GM21723 (cell line): Measurements from ENCODE around the gene AGTPBP1.

ENCODE experiments used
- ATAC-seq: cut with Tn5 transposase; IDR thresholded peaks from one replicate; pipeline ENCODE4 v1.9.1; 2021; ENCODE audit warnings: mild to moderate bottlenecking, moderate library complexity; ENCODE audit not compliant: unreplicated experiment

The AGTPBP1 gene

GRCh38 chr9:85543196-85543595 lies 198.6 kb downstream of the AGTPBP1 start:
- no peak for ATAC-seq

GRCh38 chr9:85541876-85542275 lies 199.9 kb downstream of the AGTPBP1 start:
- no peak for ATAC-seq

- no peak for ATAC-seq
Measured at GRCh38 chr9:85536514-85536913, 205.2 kb downstream of the AGTPBP1 start.

GRCh38 chr9:85536076-85536475 lies 205.7 kb downstream of the AGTPBP1 start:
- ATAC-seq = no peak

- no peak for ATAC-seq
Measured at GRCh38 chr9:85534340-85534739, 207.4 kb downstream of the AGTPBP1 start.

- no peak for ATAC-seq
Measured at GRCh38 chr9:85533538-85533937, 208.2 kb downstream of the AGTPBP1 start.

- ATAC-seq = no peak
Measured at GRCh38 chr9:85530721-85531120, 211.0 kb downstream of the AGTPBP1 start.

GRCh38 chr9:85528607-85529006 lies 213.1 kb downstream of the AGTPBP1 start:
- ATAC-seq = no peak

GRCh38 chr9:85528142-85528541 lies 213.6 kb downstream of the AGTPBP1 start:
- ATAC-seq = no peak

GRCh38 chr9:85527331-85528020 lies 214.3 kb downstream of the AGTPBP1 start:
- no peak for ATAC-seq

- ATAC-seq = no peak
Measured at GRCh38 chr9:85524531-85524930, 217.2 kb downstream of the AGTPBP1 start.

- ATAC-seq = no peak
Measured at GRCh38 chr9:85523202-85523601, 218.6 kb downstream of the AGTPBP1 start.

- no peak for ATAC-seq
Measured at GRCh38 chr9:85522459-85523092, 219.2 kb downstream of the AGTPBP1 start.

GRCh38 chr9:85521371-85522197 lies 220.2 kb downstream of the AGTPBP1 start:
- no peak for ATAC-seq

GRCh38 chr9:85516976-85517637 lies 224.6 kb downstream of the AGTPBP1 start:
- ATAC-seq = no peak

GRCh38 chr9:85516455-85516854 lies 225.3 kb downstream of the AGTPBP1 start:
- ATAC-seq = no peak

GRCh38 chr9:85515021-85515420 lies 226.7 kb downstream of the AGTPBP1 start:
- ATAC-seq = no peak

- ATAC-seq = no peak
Measured at GRCh38 chr9:85514256-85514655, 227.5 kb downstream of the AGTPBP1 start.

- ATAC-seq = no peak
Measured at GRCh38 chr9:85511746-85512145, 230.0 kb downstream of the AGTPBP1 start.

GRCh38 chr9:85510830-85511504 lies 230.8 kb downstream of the AGTPBP1 start:
- ATAC-seq = no peak

- no peak for ATAC-seq
Measured at GRCh38 chr9:85508616-85509015, 233.1 kb downstream of the AGTPBP1 start.
